Melanocyte of skin (primary cell): ENCODE results near the gene ITPRIPL2. TPM values are rescaled to one million over a fixed set of nuclear protein-coding genes. Genes with fewer than 3 reads are reported as not detected.

Source experiments
- total RNA-seq, 2 donors: library from RNA; depleted of rRNA; stranded (reverse); fragments of >200 nt; gene quantifications; 2 replicates each; pipeline ENCODE4 v1.2.3, GENCODE V29; 2012

The ITPRIPL2 gene
- total RNA-seq: 10 to 100 TPM; 28.0 to 28.6 TPM

DNA sequence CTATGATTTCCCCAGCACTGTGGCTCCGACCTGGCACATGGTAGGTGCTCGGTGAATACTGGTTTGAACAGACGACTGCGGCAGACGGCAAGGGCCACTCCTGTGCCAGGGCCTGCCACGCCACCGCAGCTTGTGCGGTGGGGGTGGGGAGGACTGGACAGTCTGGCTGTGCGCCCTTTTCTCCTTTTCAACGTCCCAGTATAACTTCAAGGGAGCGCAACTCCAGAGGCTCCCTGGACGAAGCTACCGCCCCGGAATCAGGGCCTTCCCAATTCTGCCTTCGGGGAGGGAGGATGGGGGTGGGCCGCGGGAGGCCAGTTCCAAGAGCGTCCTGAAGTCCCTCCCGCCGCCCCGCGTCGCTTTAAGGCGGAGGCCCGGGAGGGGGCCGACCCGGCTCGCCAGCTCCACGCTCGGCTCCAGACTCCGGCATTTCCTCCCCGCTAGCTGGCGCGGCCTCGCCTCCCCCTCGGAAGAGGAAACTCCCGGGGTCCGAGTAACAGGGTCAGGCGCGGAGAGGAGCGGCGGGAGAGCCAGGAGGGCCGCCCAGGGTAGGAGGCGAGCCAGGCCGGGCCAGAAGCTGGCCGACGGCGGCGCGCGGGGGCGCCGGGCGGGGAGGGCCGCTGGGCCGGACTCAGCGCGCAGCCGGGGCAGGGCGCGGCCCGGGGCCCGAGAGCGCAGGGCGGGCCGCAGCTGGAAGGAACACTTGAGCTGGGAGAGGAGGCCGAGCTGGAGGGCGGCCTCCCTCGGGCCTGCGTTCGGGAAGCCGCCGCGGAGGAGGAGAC is at the start of gene ITPRIPL2:
Gene ITPRIPL2, plus strand, starts transcription at position 388 of the 782 bp plus-strand sequence. CDS start 498 bp downstream, outside the sequence.

GRCh38 chr16:19067349-19068236 is 46.2 kb upstream of the ITPRIPL2 start, which contains the start of gene COQ7:
COQ7 (plus strand) TSS chr16:19067614; CDS start chr16:19067665, 51 bp downstream.

GRCh38 chr16:19167710-19168370 is 54.1 kb downstream of the ITPRIPL2 start, which contains the start of gene SYT17:
SYT17 (plus strand) TSS chr16:19168240; CDS start chr16:19168647, 407 bp downstream.

Other genes starting within 250 kb of the ITPRIPL2 start
- gene SMG1, start 187.6 kb upstream of the ITPRIPL2 start, total RNA-seq: 10 to 100 TPM; 87.2 to 96.0 TPM
- under 1 TPM; 0.67 to 0.69 TPM for gene TMC7, start 130.0 kb upstream of the ITPRIPL2 start, total RNA-seq
- gene COQ7, start 46.4 kb upstream of the ITPRIPL2 start, total RNA-seq: 10 to 100 TPM; 12.3 to 23.1 TPM
- under 1 TPM in 1 of 2 donors, not detected in 1; under 0.01 TPM for gene SYT17, start 54.3 kb downstream of the ITPRIPL2 start, total RNA-seq
- not detected for gene CLEC19A, start 171.8 kb downstream of the ITPRIPL2 start, total RNA-seq